NCI-H526 treated with DMSO at 0.1 percent for 48 hours (cell line): ENCODE results near the gene GDF9.
A peak's percentile ranks its signal among the peaks of the same experiment; 100 is the strongest.

Experiments used
- DNase-seq: peaks from one replicate; lab custom pipeline; 2025; lab: John Stamatoyannopoulos, UW

GDF9 gene

GRCh38 chr5:132866342-132867045 lies at the start of gene GDF9, which contains the start of gene UQCRQ:
Gene GDF9, minus strand, starts transcription at chr5:132866469. Its CDS starts 1,936 bp downstream, at chr5:132864533.
Gene UQCRQ, plus strand, starts transcription at chr5:132866642. Its CDS starts 240 bp downstream, at chr5:132866882.
- DNase-seq: peak; percentile 87

GRCh38 chr5:132915681-132916080 lies 49.4 kb upstream of the GDF9 start:
- DNase-seq: no peak

DNA sequence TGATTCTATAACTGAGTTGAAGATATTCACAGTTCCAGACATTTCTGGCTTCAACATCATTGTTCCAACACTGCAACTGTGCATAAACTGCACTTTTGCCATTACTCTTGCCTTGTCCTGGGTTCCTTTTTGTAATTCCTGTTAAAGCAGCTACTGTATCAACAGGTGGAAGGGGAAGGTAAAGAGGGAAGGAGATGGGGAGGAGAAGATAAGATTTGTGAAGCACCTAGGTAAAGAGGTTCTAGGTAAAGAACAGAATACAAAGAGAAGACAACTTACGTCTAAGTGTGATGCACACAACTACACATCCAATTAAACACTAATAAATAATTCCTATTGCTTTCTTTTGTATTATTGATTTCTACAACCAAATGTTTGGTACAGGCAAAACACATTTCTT lies 43.4 kb upstream of the GDF9 start:
- no peak for DNase-seq

DNA sequence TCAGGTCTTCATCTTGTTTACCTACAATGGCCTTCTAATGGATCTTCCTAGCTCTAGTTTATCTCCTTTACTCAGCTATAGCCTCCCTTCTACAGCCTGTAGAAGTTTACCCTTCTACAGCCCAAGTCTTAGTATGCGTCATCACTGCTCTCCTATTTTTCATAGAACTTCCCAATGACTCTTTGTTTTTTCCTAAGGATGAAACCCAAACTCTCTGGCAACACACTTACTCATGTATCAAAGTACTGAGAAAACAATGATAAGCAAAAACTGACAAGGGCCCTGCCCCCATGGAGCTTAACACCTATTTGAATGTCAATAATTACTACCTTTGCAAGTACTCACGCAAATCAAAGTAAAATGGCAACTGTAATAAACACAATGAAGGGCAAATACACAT lies 40.9 kb upstream of the GDF9 start:
- no peak for DNase-seq

- DNase-seq: no peak
These were observed 39.7 kb upstream of the GDF9 start for GRCh38 chr5:132905938-132906337.

- DNase-seq: no peak
These were observed 35.5 kb upstream of the GDF9 start for GRCh38 chr5:132901730-132902129.

DNA sequence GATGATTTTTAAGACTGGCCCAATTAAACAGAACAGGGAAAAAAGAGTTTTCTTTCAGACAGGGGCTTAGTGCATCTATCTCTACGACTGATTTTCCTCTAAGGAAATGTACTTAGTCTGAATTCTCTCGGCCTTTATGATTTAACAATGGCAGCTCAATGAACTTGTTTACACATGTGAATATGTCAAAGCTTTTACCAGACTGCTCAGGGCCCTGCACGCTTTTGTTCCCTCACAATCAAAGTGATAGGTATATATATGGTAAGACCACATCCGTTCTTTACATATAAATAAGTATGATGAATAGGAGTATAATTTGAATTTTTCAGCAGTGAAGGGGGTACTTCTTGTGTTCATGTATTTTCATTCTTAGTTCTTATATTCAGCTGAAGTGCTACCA lies 34.8 kb upstream of the GDF9 start:
- DNase-seq: no peak

DNA sequence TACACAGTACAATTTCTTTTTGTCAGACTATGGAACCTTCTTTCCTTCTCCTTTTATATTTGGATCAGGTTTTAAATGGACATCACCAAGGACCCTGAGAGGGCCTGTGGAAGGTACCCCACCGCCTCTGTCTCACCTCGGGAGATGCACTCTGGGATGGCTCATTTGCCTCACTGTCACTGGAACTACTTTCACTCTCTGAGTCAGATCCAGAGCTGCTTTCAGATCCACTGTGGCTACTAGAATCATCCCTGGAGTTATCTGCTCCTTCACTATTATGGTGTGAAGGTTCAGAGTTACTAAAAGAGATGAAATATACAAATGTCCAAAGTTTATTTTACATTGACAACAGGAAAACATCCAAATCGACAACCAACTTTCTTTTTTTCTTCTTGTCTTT lies 31.8 kb upstream of the GDF9 start:
- DNase-seq: no peak

- DNase-seq: no peak
These were observed 30.4 kb upstream of the GDF9 start for GRCh38 chr5:132896685-132897084.

DNA sequence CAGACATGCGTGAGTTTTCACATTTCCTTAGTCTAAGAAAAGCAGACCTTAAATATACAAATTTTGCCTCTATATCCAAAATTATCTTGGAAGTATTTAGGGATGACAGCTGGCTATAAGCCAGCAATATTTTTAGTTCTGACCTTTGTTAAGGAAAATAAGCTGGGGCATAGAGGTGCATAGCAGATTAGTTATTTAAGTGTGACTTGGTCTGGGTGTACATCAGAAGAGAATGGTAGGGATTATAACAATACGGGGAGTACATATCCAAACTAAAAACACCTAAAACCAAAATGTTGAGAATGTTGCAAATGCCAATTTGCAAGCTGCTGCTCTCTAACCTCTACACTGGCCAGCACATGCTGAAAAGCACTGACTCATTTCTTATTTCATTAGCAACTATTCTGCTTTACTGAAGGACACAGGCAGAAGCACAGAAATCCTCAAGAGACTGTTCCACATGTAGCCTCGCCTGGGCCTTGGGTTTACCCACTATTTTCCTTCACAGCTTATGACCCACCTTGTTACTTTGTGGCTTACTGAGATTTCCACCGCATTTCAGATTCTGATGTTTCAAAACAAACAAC lies 29.5 kb upstream of the GDF9 start:
- DNase-seq: no peak

GRCh38 chr5:132890817-132891216 lies 24.5 kb upstream of the GDF9 start:
- DNase-seq: no peak

- DNase-seq: no peak
These were observed 23.2 kb upstream of the GDF9 start for GRCh38 chr5:132889501-132889900.

- DNase-seq: no peak
These were observed 21.0 kb upstream of the GDF9 start for GRCh38 chr5:132887283-132887682.

DNA sequence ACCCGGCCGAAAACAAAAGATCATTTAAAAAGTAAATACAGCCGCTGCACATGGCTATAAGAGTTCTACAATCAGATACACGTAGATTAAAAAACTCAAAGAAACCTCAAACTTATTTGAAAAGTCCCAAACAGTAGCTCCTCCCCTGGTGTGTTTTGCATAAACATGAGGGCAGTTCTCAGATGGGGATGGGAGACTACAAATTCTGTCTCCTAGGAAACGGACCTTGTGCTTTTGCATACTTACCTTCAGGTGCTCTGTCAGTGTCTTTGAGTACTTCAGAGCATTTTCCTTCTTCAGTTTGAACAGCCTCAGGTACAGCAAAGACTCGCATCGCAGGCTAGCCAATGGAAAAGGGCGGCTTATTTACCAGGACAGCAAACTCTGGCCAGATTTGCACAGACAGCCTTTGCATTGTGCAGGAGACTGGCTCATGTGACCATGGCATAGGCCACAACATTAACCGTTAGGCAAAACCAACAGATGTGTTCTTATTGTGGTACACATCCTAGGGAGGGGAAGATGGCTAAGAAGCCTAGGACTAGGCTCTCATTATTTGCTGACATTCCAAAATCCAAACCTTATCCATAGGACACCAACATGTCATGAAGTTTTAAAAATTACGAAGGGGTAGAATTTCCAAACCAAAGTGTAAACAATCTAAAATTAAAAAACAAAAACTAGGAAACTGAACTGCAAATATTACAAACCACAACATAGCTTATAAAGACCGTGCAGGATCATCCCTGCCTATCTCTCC lies 20.0 kb upstream of the GDF9 start:
- peak; percentile 62 for DNase-seq

- DNase-seq: no peak
These were observed 18.3 kb upstream of the GDF9 start for GRCh38 chr5:132884548-132884947.

DNA sequence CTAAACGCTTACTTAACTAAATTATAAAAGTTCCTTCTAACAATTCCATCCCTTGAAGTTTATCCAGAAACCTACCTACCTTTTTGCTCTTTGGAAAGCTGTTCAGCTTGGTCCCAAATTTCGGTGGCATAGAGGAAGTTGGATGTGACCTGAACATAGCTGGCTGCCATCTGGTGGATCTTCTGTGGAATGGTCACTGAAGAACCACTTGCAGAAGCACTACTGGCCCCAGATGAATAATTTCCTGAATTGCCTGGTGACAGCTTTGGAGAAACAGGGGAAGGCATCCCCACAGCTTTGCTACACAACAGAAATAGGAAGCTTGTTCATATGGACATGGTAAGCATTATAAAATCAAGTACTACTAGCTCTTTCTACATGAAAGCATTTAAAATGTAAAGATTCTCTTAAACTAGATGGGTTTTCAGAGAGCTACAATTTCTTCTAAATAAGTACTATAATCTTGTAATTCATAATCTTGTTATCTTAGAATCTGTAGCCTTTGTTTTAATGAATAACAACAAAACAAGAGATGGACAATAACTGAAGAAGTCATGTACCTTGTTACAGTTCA lies 17.1 kb upstream of the GDF9 start:
- peak; percentile 31 for DNase-seq

DNA sequence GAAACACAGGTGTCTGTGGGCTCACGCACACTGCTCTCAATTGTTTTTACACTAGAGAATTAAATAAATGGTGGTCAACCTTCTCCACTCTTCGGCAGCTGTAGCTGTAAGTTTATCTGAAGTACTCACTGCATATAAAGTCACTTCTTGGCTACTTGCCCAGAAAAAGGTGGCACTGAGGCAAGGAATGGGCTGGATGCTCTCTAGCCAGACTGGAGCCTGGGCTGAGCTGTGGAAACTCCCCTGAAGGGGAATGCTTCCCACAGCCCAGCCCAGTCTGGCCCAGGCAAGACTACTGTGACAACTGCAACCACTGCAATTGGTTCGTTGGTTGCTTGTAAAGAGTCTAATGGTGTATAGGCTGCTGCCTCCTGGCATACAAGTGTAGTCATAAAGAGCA lies 11.7 kb upstream of the GDF9 start:
- no peak for DNase-seq

DNA sequence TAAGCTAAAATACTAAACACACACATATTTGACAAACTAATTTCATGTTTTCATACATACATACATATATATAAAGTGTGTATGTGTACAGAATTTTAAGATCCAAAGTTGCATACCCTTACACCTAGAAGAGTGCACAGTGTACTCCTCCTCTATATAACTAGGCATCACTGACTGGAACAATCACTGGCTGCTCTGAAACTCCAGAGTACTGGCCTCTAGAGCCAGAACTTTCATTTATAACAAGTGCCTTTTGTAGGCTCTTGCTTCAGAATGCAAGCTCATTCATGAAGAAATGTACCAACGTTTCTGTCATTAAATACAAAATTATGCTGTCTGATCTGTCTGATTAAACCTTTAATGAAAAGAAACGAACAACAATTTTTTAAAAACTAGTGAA lies 11.2 kb upstream of the GDF9 start:
- DNase-seq: no peak

DNA sequence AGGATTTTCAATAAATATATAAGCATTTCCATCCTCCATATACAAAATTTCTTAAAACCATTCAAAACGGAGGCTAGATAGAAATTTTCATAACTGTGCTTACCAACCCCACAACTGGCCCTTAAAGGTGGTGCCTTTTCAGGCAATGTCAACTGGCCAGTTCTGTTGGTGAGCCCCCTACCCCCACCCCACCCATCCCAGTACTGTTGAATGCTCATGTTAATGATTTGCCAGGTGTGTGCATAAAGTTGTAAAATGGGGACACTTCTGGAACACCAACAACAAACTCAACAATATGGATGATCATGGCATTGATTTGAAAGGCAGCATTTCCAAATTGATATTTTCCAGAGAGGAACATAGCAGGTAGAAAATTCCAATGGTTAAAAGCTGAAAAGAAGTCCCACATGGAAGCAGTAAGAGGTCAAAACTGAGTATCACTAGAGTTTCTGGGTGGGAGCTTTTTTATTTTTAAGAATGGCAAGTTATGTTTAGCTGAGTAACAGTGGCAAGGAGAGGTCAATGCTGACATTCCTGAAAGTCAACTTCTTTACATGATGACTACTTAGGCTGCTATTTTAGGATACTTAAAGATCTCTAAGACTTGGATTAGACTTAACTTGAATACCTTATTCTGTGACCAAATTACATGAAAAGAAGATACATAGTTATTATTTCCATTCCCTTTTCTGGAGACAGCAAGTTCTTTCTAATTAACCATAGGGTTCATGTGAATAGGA lies 9.9 kb upstream of the GDF9 start:
- no peak for DNase-seq

- DNase-seq: no peak
These were observed 7.6 kb upstream of the GDF9 start for GRCh38 chr5:132873930-132874271.

- DNase-seq: no peak
These were observed 7.1 kb upstream of the GDF9 start, which contains the start of gene LEAP2 for GRCh38 chr5:132873119-132873929. Gene LEAP2, plus strand, starts transcription at chr5:132873668. Its CDS starts 27 bp downstream, at chr5:132873695.
